Measurements from ENCODE around the gene PFKM.

The PFKM gene

GRCh38 chr12:48189331-48190125, 70.4 kb downstream of the PFKM start:
- TF ChIP-seq REST (IDR thresholded peaks at IDR 0.05; ENCODE audit: insufficient read depth in 1 of 2, low read depth in 2 of 2, low read length in 2 of 2) (no peak), POLR2AphosphoS5 (IDR thresholded peaks at IDR 0.05; ENCODE audit: low read depth, low read length) (no peak), FOXP2 (optimal IDR thresholded peaks at IDR 0.05; ENCODE audit: borderline replicate concordance, extremely low read depth, extremely low read length, insufficient read depth) (no peak), TAF1 (IDR thresholded peaks at IDR 0.05; ENCODE audit: borderline replicate concordance, insufficient read depth, low read length) (no peak), SIN3A (IDR thresholded peaks at IDR 0.05; ENCODE audit: borderline replicate concordance, insufficient read depth, low read length) (no peak)

GRCh38 chr12:48191096-48191495, 71.9 kb downstream of the PFKM start:
- TF ChIP-seq REST (IDR thresholded peaks at IDR 0.05; ENCODE audit: insufficient read depth in 1 of 2, low read depth in 2 of 2, low read length in 2 of 2) (no peak), POLR2AphosphoS5 (IDR thresholded peaks at IDR 0.05; ENCODE audit: low read depth, low read length) (no peak), SIN3A (IDR thresholded peaks at IDR 0.05; ENCODE audit: borderline replicate concordance, insufficient read depth, low read length) (no peak), FOXP2 (optimal IDR thresholded peaks at IDR 0.05; ENCODE audit: borderline replicate concordance, extremely low read depth, extremely low read length, insufficient read depth) (no peak), TAF1 (IDR thresholded peaks at IDR 0.05; ENCODE audit: borderline replicate concordance, insufficient read depth, low read length) (no peak)

- TF ChIP-seq TAF1 (IDR thresholded peaks at IDR 0.05; ENCODE audit: borderline replicate concordance, insufficient read depth, low read length) (no peak), SIN3A (IDR thresholded peaks at IDR 0.05; ENCODE audit: borderline replicate concordance, insufficient read depth, low read length) (no peak), REST (IDR thresholded peaks at IDR 0.05; ENCODE audit: insufficient read depth in 1 of 2, low read depth in 2 of 2, low read length in 2 of 2) (no peak), FOXP2 (optimal IDR thresholded peaks at IDR 0.05; ENCODE audit: borderline replicate concordance, extremely low read depth, extremely low read length, insufficient read depth) (no peak), POLR2AphosphoS5 (IDR thresholded peaks at IDR 0.05; ENCODE audit: low read depth, low read length) (no peak)
Measured at GRCh38 chr12:48192861-48193260, 73.7 kb downstream of the PFKM start.

GRCh38 chr12:48193623-48194022, 74.5 kb downstream of the PFKM start:
- TF ChIP-seq SIN3A (IDR thresholded peaks at IDR 0.05; ENCODE audit: borderline replicate concordance, insufficient read depth, low read length) (no peak), REST (IDR thresholded peaks at IDR 0.05; ENCODE audit: insufficient read depth in 1 of 2, low read depth in 2 of 2, low read length in 2 of 2) (no peak), POLR2AphosphoS5 (IDR thresholded peaks at IDR 0.05; ENCODE audit: low read depth, low read length) (no peak), FOXP2 (optimal IDR thresholded peaks at IDR 0.05; ENCODE audit: borderline replicate concordance, extremely low read depth, extremely low read length, insufficient read depth) (no peak), TAF1 (IDR thresholded peaks at IDR 0.05; ENCODE audit: borderline replicate concordance, insufficient read depth, low read length) (no peak)

Data from PFSK-1 (cell line).